GM21723 (cell line): ENCODE results near the gene CAMSAP3.
A peak's percentile ranks its signal among the peaks of the same experiment; 100 is the strongest.

Experiments used
- ATAC-seq: cut with Tn5 transposase; IDR thresholded peaks from one replicate; pipeline ENCODE4 v1.9.1; 2021; ENCODE audit warnings: mild to moderate bottlenecking, moderate library complexity; ENCODE audit not compliant: unreplicated experiment

Gene CAMSAP3

GRCh38 chr19:7646426-7646700 is 50.7 kb downstream of the CAMSAP3 start:
- ATAC-seq = no peak

GRCh38 chr19:7647156-7647555 is 51.5 kb downstream of the CAMSAP3 start:
- no peak for ATAC-seq

GRCh38 chr19:7648265-7649014 is 52.8 kb downstream of the CAMSAP3 start:
- ATAC-seq = no peak

- ATAC-seq = no peak
Observed at GRCh38 chr19:7650148-7650547, 54.5 kb downstream of the CAMSAP3 start.

- no peak for ATAC-seq
Observed at GRCh38 chr19:7652061-7652641, 56.5 kb downstream of the CAMSAP3 start.

- no peak for ATAC-seq
Observed at GRCh38 chr19:7654401-7654800, 58.7 kb downstream of the CAMSAP3 start.

- no peak for ATAC-seq
Observed at GRCh38 chr19:7655581-7655980, 59.9 kb downstream of the CAMSAP3 start.

- no peak for ATAC-seq
Observed at GRCh38 chr19:7657131-7657751, 61.6 kb downstream of the CAMSAP3 start.

GRCh38 chr19:7658219-7658686 is 62.6 kb downstream of the CAMSAP3 start:
- ATAC-seq = peak; percentile 78

GRCh38 chr19:7661744-7662538 is 66.3 kb downstream of the CAMSAP3 start:
- ATAC-seq = no peak

GRCh38 chr19:7662657-7663056 is 67.0 kb downstream of the CAMSAP3 start:
- ATAC-seq = no peak

- no peak for ATAC-seq
Observed at GRCh38 chr19:7663706-7664105, 68.0 kb downstream of the CAMSAP3 start.

GRCh38 chr19:7665076-7665475 is 69.4 kb downstream of the CAMSAP3 start:
- ATAC-seq = no peak
